Testis (tissue), 3 donors: Measurements from ENCODE around the gene CDIPT. TPM values are rescaled to one million over a fixed set of nuclear protein-coding genes. Genes with fewer than 3 reads are reported as not detected.

ENCODE experiments used
- DNase-seq: peaks from one replicate; pipeline ENCODE4 v3.0.0-alpha.2; 2019
- H3K27ac ChIP-seq, 2 donors: fragments of 200-600 bp; sonication (generic); one replicate each; pipeline ENCODE4 v1.5.1; 2019
- H3K27me3 ChIP-seq: fragments of 200-600 bp; sonication (generic); one replicate; pipeline ENCODE4 v1.5.1; 2019
- H3K36me3 ChIP-seq: fragments of 200-600 bp; sonication (generic); one replicate; pipeline ENCODE4 v1.5.1; 2017; ENCODE audit warnings: low read depth; ENCODE audit errors: missing control alignments
- H3K4me1 ChIP-seq: fragments of 200-600 bp; sonication (generic); one replicate; pipeline ENCODE4 v1.5.1; 2019
- H3K4me3 ChIP-seq, 2 donors: fragments of 200-600 bp; sonication (generic); one replicate each; pipeline ENCODE4 v1.5.1; 2017 to 2019
- H3K9me3 ChIP-seq: fragments of 200-600 bp; sonication (generic); one replicate; pipeline ENCODE4 v1.5.1; 2017
- POLR2A ChIP-seq: fragments of 450-650 bp; IDR thresholded peaks from one replicate; pipeline ENCODE4 v1.6.1; 2017; ENCODE audit warnings: antibody characterized with exemption, mild to moderate bottlenecking, moderate library complexity
- WGBS, 2 donors: methylation state at CpG; one replicate each; pipeline ENCODE4 v1.1.5; 2018; 5-methylcytosine and 5-hydroxymethylcytosine counted together
- intact Hi-C: fragments of 100-400 bp; cut with DNase I; formaldehyde crosslinking; loops from one replicate; pipeline ENCODE4 v1.15.1; 2023; ENCODE audit warnings: low total_unique reads
- polyA plus RNA-seq: library from polyadenylated mRNA; stranded (reverse); fragments of 350-450 nt; fragmentation: Illumina TruSeq; extraction: RNeasy Lipid Tissue Mini Kit (QIAGEN cat#74804); gene quantifications from one replicate; pipeline ENCODE4 v1.2.3, GENCODE V29; 2014; ENCODE audit warnings: low read depth, low replicate concordance; ENCODE audit not compliant: insufficient read depth
- total RNA-seq, 2 donors: library from RNA; depleted of rRNA; stranded (reverse); fragments of >200 nt; gene quantifications; one replicate each; pipeline ENCODE4 v1.2.3, GENCODE V29; 2016
- TF ChIP-seq, protein P1 (sequence below), 3 experiments: fragments of 450-650 bp in 2 of 3; fragments of 200-600 bp in 1 of 3; sonication (generic) in 1 of 3; IDR thresholded peaks; one replicate each; pipeline ENCODE4 v1.5.1; 2016 to 2019; ENCODE audit warnings: antibody characterized with exemption in 3 of 3, mild to moderate bottlenecking in 2 of 3, moderate library complexity in 1 of 3

Gene CDIPT
- total and polyA plus RNA-seq, 3 donors from 2014 or later: 68.7 to 100 (median 90.3) TPM

DNA sequence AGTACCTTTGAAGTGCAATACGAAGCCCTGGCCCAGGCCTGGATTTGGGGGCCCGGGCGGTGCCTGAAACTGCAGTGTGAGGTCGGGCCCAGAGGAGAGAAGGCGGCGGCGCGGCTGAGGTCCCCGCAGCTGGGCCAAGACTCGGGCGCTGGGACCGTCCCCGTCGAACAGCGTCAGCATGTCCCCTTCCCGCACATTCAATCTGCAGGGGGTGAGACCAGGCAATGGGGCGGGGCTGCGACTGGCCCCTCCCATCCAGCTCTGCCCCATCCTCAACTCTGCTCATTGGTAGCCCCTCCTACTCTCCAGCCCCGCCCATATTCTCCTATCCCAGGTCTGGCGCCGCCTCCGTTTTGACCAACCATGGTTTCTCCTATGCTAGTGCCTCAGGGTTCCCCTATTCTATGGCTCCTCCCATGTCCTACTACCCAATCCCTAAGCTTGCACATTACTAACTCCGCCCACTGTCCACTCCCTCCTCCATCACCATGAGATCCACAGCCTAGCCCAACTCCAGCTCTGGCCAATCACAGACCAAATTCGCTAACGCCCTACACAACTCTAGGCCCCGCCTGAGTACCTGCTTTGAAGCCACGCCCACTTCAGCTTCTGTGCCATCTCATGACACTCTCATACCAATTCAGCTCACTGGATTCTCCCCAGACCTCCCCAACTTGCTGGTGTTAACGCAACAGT lies 14.4 kb upstream of the CDIPT start:
- no peaks in the 10 kb centered on the region for H3K9me3 ChIP-seq
- intact Hi-C loops: no loop called here
- H3K27ac ChIP-seq: no peak overlapping the region
- H3K27me3 ChIP-seq: no peaks in the 10 kb centered on the region
- TF ChIP-seq, protein P1, sequence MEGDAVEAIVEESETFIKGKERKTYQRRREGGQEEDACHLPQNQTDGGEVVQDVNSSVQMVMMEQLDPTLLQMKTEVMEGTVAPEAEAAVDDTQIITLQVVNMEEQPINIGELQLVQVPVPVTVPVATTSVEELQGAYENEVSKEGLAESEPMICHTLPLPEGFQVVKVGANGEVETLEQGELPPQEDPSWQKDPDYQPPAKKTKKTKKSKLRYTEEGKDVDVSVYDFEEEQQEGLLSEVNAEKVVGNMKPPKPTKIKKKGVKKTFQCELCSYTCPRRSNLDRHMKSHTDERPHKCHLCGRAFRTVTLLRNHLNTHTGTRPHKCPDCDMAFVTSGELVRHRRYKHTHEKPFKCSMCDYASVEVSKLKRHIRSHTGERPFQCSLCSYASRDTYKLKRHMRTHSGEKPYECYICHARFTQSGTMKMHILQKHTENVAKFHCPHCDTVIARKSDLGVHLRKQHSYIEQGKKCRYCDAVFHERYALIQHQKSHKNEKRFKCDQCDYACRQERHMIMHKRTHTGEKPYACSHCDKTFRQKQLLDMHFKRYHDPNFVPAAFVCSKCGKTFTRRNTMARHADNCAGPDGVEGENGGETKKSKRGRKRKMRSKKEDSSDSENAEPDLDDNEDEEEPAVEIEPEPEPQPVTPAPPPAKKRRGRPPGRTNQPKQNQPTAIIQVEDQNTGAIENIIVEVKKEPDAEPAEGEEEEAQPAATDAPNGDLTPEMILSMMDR (IDR thresholded peaks at IDR 0.05): no peak
- TF ChIP-seq POLR2A: no peak
- H3K36me3 ChIP-seq: no peaks in the 10 kb centered on the region
- DNase-seq: peak; percentile 66
- H3K4me3 ChIP-seq: peak overlapping the region in 1 of 2 donors; percentile 44
- H3K4me1 ChIP-seq: no peaks in the 10 kb centered on the region
- 21 to 27% methylated on average over 13 to 28 of the region's 28 CpGs for WGBS, 2 donors

DNA sequence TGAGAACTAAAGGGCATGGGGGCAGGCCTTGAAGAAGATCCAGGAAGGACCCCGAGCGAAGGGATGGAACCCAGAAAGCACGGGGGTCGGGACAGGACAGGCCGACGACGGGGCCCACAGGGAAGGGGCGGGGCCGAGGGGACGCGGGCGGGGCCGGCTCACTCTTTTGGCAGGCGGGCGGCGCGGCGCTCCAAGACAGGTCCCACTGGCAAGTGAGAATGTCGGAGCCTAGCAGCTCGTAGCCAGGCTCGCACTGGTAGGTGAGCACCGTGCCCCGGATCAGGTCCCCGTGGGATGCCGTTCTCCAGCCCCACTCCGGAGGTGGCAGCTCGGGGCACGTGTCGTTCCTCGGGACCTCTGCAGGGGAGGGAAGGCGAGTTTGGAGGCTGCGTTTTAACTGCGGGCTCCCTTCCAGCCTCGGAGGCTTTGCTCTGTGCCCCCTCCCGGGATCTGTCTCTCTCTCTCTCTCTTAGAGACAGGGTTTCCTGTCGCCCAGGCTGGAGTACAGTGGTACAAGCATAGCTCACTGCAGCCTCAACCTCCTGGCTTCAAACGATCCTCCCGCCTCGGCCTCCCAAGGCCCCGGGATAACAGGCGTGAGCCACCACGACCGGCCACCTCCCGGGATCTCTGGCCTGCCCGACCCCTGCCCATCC lies 13.7 kb upstream of the CDIPT start:
- TF ChIP-seq, protein P1 (IDR thresholded peaks at IDR 0.05): no peak
- no peak for TF ChIP-seq POLR2A
- intact Hi-C loops: no loop called here
- Histone ChIP-seq H3K27me3 (no peaks in the 10 kb centered on the region), H3K4me1 (no peaks in the 10 kb centered on the region), H3K27ac (no peak overlapping the region), H3K4me3 (peak overlapping the region; percentile 6 to 44), H3K9me3 (no peaks in the 10 kb centered on the region), H3K36me3 (no peaks in the 10 kb centered on the region)
- 12 to 16% methylated on average over 21 to 45 of the region's 45 CpGs for WGBS, 2 donors
- DNase-seq: no peak

DNA sequence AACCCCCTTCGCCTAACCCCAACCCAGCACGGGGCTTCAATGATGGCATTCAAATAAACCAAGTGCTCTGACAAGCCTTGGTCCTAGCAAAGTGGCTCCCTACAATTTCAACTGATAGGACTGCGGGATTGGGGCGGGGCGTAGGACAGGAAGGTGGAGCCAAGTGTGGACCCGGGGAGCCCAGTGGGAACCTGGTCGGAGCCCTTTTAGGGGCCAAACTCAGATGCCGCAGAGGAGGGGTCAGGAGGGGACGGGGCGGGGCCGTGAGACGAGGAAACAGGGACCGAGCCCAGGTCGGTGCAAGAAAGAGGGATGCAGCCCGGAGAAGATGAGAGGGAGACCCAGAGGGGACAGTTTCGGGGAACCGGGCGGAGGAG lies 13.2 kb upstream of the CDIPT start:
- H3K9me3 ChIP-seq: no peaks in the 10 kb centered on the region
- H3K27me3 ChIP-seq: no peaks in the 10 kb centered on the region
- WGBS, 2 donors: 22 to 43% methylated on average over 18 of the region's 18 CpGs
- no peak for DNase-seq
- no peaks in the 10 kb centered on the region for H3K4me1 ChIP-seq
- peak overlapping the region; percentile 6 to 44 for H3K4me3 ChIP-seq
- no peaks in the 10 kb centered on the region for H3K36me3 ChIP-seq
- intact Hi-C loops: no loop called here
- H3K27ac ChIP-seq: no peak overlapping the region
- TF ChIP-seq, protein P1 (IDR thresholded peaks at IDR 0.05): no peak
- TF ChIP-seq POLR2A: no peak

DNA sequence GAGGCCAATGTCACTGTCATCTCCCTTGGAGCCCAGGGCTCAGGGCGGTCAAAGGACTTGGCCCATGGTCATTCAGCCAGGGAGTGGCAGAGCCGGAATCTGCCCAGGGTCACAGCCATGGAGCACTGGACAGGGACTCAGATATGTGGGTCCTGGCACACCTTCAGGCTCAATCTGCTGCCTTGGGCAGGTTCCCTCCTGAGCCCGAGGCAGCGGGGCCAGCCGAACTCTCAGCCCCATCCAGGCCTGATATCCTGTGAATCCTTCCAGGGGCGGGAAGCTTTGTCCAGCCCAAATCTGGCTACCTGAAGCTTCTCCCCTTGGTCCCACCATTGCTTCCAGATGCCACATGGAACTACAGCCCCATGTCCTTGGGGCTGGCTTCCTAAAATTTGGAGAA lies 12.2 kb upstream of the CDIPT start:
- no peaks in the 10 kb centered on the region for H3K36me3 ChIP-seq

More for the DNA sequence above, 12.2 kb upstream of the CDIPT start:
- no peak for TF ChIP-seq POLR2A
- TF ChIP-seq, protein P1 (IDR thresholded peaks at IDR 0.05): no peak
- intact Hi-C loops: no loop called here
- Histone ChIP-seq H3K27ac (no peak overlapping the region), H3K4me3 (no peak overlapping the region), H3K9me3 (no peaks in the 10 kb centered on the region), H3K4me1 (no peaks in the 10 kb centered on the region), H3K27me3 (no peaks in the 10 kb centered on the region)
- DNase-seq: no peak
- 95 to 97% methylated on average over 6 of the region's 6 CpGs for WGBS, 2 donors
